Ishikawa (cell line): ENCODE data around the gene ATP8B2.

Experiments
- CEBPB ChIP-seq: IDR thresholded peaks from 2 replicates; pipeline ENCODE4 v1.6.1; 2012
- CREB1 ChIP-seq: IDR thresholded peaks from 2 replicates; pipeline ENCODE4 v1.6.1; 2012; ENCODE audit warnings: low read depth
- EGR1 ChIP-seq: IDR thresholded peaks from 2 replicates; pipeline ENCODE4 v1.6.1; 2012
- EP300 ChIP-seq: IDR thresholded peaks from 2 replicates; pipeline ENCODE4 v1.6.1; 2012; ENCODE audit warnings: borderline replicate concordance
- FOXM1 ChIP-seq: IDR thresholded peaks from 2 replicates; pipeline ENCODE4 v1.6.1; 2012; ENCODE audit warnings: low read depth, borderline replicate concordance
- NFIC ChIP-seq: IDR thresholded peaks from 2 replicates; pipeline ENCODE4 v1.6.1; 2012
- RAD21 ChIP-seq: IDR thresholded peaks from 2 replicates; pipeline ENCODE4 v1.6.1; 2012; ENCODE audit warnings: low read depth
- TAF1 ChIP-seq: IDR thresholded peaks from 2 replicates; pipeline ENCODE4 v1.6.1; 2012; ENCODE audit warnings: low read depth, mild to moderate bottlenecking
- TCF12 ChIP-seq: IDR thresholded peaks from 2 replicates; pipeline ENCODE4 v1.6.1; 2012; ENCODE audit warnings: low read depth
- TEAD4 ChIP-seq: IDR thresholded peaks from 2 replicates; pipeline ENCODE4 v1.6.1; 2012
- YY1 ChIP-seq: IDR thresholded peaks from 2 replicates; pipeline ENCODE4 v1.6.1; 2012; ENCODE audit warnings: low read depth
- ZBTB7A ChIP-seq: IDR thresholded peaks from 2 replicates; pipeline ENCODE4 v1.6.1; 2012; ENCODE audit warnings: low read depth
- TF ChIP-seq, protein P1 (sequence below): IDR thresholded peaks from 2 replicates; pipeline ENCODE4 v1.6.1; 2012; ENCODE audit warnings: low read depth, mild to moderate bottlenecking
- TF ChIP-seq, protein P2 (sequence below): IDR thresholded peaks from 2 replicates; pipeline ENCODE4 v1.6.1; 2012
- TF ChIP-seq, protein P3 (sequence below): IDR thresholded peaks from 2 replicates; pipeline ENCODE4 v1.6.1; 2012

ATP8B2 gene

DNA sequence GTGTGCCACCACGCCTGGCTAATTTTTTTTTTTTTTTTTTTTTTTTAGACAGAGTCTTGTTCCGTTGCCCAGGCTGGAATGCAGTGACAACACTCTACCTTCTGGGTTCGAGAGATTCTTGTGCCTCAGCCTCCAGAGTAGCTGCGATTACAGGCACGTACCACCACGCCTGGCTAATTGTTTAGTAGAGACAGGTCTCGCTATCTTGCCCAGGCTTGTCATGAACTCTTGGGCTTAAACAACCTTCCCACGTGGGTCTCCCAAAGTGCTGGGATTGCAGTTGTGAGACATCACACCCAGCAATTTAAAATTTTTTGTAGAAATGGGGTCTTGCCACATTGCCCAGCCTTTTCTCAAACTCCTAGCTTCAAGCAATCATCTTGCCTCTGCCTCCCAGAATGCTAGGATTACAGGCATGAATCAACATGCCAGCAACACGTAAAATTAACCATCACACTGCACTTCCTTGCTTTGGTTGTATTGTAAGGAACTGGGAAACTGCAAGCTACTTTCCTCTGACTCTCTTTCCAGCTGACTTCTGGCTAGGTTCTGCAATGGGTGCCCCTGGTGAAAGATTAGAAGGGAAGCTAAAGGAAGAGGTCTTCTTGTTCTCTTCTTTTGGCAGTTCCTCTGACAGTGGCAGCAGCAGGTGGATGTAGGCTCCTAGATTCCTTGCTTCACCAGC, 65.9 kb downstream of the ATP8B2 start:
- TF ChIP-seq CEBPB (no peak), RAD21 (no peak), EGR1 (no peak), ZBTB7A (no peak), CREB1 (no peak), TAF1 (no peak), FOXM1 (no peak)
- TF ChIP-seq, protein P1, sequence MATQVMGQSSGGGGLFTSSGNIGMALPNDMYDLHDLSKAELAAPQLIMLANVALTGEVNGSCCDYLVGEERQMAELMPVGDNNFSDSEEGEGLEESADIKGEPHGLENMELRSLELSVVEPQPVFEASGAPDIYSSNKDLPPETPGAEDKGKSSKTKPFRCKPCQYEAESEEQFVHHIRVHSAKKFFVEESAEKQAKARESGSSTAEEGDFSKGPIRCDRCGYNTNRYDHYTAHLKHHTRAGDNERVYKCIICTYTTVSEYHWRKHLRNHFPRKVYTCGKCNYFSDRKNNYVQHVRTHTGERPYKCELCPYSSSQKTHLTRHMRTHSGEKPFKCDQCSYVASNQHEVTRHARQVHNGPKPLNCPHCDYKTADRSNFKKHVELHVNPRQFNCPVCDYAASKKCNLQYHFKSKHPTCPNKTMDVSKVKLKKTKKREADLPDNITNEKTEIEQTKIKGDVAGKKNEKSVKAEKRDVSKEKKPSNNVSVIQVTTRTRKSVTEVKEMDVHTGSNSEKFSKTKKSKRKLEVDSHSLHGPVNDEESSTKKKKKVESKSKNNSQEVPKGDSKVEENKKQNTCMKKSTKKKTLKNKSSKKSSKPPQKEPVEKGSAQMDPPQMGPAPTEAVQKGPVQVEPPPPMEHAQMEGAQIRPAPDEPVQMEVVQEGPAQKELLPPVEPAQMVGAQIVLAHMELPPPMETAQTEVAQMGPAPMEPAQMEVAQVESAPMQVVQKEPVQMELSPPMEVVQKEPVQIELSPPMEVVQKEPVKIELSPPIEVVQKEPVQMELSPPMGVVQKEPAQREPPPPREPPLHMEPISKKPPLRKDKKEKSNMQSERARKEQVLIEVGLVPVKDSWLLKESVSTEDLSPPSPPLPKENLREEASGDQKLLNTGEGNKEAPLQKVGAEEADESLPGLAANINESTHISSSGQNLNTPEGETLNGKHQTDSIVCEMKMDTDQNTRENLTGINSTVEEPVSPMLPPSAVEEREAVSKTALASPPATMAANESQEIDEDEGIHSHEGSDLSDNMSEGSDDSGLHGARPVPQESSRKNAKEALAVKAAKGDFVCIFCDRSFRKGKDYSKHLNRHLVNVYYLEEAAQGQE, result no peak

DNA sequence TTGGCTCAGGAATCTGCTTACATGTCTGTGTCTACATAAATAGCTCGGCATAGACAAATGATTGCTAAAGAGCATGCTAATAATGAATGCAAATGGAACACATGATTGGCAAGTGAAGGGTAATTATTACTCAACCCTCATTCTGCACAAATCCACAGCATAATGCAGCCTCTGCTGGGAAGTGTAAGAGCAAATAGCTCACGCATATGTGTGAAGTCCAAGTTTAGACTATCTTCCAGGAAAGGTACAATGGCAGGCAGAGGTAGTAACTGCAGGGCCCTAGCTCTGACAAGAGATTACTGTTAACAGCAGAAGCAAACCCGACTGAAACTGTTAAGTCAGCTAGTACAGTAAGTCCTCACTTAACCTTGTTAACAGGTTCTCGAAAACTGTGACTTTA, 72.8 kb downstream of the ATP8B2 start:
- TF ChIP-seq NFIC (no peak), YY1 (no peak), TEAD4 (no peak), ZBTB7A (no peak), TAF1 (no peak), FOXM1 (no peak), RAD21 (no peak), CEBPB (no peak)
- TF ChIP-seq, protein P2, sequence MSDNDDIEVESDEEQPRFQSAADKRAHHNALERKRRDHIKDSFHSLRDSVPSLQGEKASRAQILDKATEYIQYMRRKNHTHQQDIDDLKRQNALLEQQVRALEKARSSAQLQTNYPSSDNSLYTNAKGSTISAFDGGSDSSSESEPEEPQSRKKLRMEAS, result no peak
- TF ChIP-seq, protein P1, result no peak

DNA sequence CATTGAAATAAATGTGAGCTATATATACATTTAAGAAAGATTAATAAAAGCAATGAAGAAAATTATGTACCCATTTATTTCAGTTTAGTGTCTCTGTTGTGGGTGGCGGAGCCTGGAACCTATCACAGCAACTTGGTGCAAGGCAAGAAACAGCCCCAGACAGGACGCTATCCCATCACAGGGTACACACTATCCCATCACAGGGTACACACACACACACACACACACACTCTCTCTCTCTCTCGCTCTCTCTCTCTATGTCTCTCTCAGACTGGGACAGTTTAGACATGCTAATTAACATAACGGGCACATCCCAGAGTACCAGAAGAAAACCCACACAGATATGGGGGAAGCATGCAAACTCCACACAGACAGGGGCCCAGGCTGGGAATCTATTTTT, 73.4 kb downstream of the ATP8B2 start:
- TF ChIP-seq CEBPB, result no peak
- TF ChIP-seq YY1, result no peak
- TF ChIP-seq EP300, result no peak
- TF ChIP-seq EGR1, result no peak
- TF ChIP-seq, protein P2, result no peak
- TF ChIP-seq CREB1, result no peak
- no peak for TF ChIP-seq TCF12
- TF ChIP-seq TAF1, result no peak
- TF ChIP-seq NFIC, result no peak
- TF ChIP-seq FOXM1, result no peak
- TF ChIP-seq, protein P1, result no peak
- TF ChIP-seq RAD21, result no peak
- TF ChIP-seq ZBTB7A, result no peak
- TF ChIP-seq TEAD4, result no peak
- TF ChIP-seq, protein P3, sequence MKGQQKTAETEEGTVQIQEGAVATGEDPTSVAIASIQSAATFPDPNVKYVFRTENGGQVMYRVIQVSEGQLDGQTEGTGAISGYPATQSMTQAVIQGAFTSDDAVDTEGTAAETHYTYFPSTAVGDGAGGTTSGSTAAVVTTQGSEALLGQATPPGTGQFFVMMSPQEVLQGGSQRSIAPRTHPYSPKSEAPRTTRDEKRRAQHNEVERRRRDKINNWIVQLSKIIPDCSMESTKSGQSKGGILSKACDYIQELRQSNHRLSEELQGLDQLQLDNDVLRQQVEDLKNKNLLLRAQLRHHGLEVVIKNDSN, result no peak

DNA sequence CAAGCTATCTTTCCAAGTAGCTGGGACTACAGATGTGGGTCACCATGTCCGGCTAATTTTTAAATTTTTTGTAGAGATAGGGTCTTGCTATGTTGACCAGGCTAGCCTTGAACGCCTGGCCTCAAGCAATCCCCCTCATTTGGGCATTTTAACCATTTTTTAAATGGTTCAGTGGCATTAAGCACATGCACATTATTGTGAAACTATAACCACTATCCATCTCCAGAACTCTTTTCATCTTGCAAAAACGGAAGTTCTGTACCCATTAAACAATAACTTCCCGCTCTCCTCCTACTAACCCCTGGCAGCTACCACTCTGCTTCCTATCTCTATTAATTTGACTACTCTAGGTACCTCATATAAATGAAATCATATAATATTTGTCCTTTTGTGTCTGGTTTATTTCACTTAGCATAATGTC, 75.1 kb downstream of the ATP8B2 start:
- TF ChIP-seq TCF12, result no peak
- TF ChIP-seq, protein P2, result no peak
- no peak for TF ChIP-seq RAD21
- TF ChIP-seq EGR1, result no peak
- no peak for TF ChIP-seq TAF1
- TF ChIP-seq CEBPB, result no peak
- TF ChIP-seq CREB1, result no peak
- no peak for TF ChIP-seq FOXM1
- no peak for TF ChIP-seq TEAD4
- TF ChIP-seq YY1, result no peak
- TF ChIP-seq NFIC, result no peak
- TF ChIP-seq EP300, result no peak
- TF ChIP-seq, protein P1, result no peak
